ENCODE results near the gene TRIM9. TPM values are rescaled to one million over a fixed set of nuclear protein-coding genes. Genes with fewer than 3 reads are reported as not detected.

The TRIM9 gene
- total and polyA plus RNA-seq, 7 donors: 0.17 to 3.3 (median 1.1) TPM

DNA sequence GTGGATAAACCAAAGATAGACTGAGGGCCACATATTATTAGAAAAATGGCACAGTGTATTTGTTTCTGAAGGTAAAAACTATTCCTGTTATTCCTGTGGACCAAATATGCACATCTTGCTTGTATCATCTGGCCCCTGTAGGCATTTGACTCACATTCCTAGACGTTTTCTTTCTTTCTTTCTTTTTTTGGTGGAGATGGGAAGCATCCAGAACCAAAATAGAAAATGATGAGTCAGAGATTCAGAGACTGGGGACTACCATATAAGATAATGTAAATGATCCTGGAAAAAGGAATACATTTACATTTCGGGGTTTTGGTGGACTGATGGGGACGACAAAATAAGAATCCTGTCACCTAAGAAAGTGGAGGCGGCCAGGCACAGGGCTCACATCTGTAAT is 24.2 kb downstream of the TRIM9 start:
- Histone ChIP-seq H3K9me3 (no peaks in the 10 kb centered on the region), H3K36me3 (ENCODE audit: insufficient read depth in 1 of 2, low read depth in 1 of 2) (no peaks in the 10 kb centered on the region), H3K27me3 (ENCODE audit: insufficient read depth in 3 of 3, low read length in 2 of 3) (no peaks in the 10 kb centered on the region), H3K4me3 (no peak overlapping the region), H3K4me1 (no peaks in the 10 kb centered on the region), H3K27ac (no peak overlapping the region)
- TF ChIP-seq, protein P1, sequence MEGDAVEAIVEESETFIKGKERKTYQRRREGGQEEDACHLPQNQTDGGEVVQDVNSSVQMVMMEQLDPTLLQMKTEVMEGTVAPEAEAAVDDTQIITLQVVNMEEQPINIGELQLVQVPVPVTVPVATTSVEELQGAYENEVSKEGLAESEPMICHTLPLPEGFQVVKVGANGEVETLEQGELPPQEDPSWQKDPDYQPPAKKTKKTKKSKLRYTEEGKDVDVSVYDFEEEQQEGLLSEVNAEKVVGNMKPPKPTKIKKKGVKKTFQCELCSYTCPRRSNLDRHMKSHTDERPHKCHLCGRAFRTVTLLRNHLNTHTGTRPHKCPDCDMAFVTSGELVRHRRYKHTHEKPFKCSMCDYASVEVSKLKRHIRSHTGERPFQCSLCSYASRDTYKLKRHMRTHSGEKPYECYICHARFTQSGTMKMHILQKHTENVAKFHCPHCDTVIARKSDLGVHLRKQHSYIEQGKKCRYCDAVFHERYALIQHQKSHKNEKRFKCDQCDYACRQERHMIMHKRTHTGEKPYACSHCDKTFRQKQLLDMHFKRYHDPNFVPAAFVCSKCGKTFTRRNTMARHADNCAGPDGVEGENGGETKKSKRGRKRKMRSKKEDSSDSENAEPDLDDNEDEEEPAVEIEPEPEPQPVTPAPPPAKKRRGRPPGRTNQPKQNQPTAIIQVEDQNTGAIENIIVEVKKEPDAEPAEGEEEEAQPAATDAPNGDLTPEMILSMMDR (IDR thresholded peaks at IDR 0.05): no peak
- 77 to 80% (median 80%) methylated on average over 4 of the region's 4 CpGs for WGBS, 3 donors
- DNase-seq: no peak
- intact Hi-C loops (cut with DNase I): no loop called here
- no peak for ATAC-seq

DNA sequence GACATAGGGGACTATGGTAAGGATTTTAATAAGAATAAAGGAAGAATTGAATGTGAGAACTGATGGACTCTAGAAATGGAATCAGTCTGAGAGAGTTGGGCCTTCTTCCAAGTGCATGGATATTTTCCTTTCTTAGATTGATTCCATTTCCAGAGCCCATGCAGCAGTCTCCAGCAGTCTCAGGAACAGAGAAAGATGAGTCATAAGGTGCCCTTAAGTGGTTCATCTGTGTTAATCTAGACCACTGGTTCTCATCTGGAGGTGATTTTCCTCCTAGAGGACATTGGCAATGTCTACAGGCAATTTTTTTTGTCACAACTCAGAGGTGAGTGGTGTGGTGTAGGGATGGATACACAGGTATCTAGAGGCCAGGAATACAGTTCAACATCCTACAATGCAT is 25.9 kb downstream of the TRIM9 start:
- ATAC-seq (no peak), DNase-seq (no peak)
- H3K9me3 ChIP-seq: no peaks in the 10 kb centered on the region
- intact Hi-C loops (cut with DNase I): no loop called here
- no peaks in the 10 kb centered on the region for H3K36me3 ChIP-seq (ENCODE audit: insufficient read depth in 1 of 2, low read depth in 1 of 2)
- H3K4me3 ChIP-seq: no peak overlapping the region
- H3K27ac ChIP-seq: no peak overlapping the region
- TF ChIP-seq, protein P1 (IDR thresholded peaks at IDR 0.05): no peak
- no peaks in the 10 kb centered on the region for H3K4me1 ChIP-seq
- H3K27me3 ChIP-seq (ENCODE audit: insufficient read depth in 3 of 3, low read length in 2 of 3): no peaks in the 10 kb centered on the region

DNA sequence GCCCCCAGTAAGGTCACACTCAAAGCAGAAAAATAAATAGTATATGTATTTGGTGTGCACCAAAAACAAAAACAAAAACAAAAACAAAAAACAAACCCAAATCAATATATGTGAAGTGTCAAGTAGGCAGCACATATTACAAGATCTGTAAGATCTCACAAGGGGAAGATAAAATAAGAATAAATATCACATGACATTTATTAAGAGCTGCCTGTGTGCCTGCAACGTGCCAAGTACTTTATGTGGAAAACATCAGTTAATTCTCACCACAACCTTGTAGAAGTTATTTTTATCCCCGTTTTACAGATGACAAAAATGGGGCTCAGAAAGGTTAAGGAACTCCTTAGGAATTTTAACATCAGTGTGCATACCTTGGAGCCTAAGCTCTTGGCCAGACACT is 26.6 kb downstream of the TRIM9 start:
- TF ChIP-seq, protein P1 (IDR thresholded peaks at IDR 0.05): no peak
- ATAC-seq: no peak
- DNase-seq: no peak
- Histone ChIP-seq H3K36me3 (ENCODE audit: insufficient read depth in 1 of 2, low read depth in 1 of 2) (no peaks in the 10 kb centered on the region), H3K27ac (no peak overlapping the region), H3K9me3 (peaks cover 1% of the 10 kb centered on the region), H3K4me1 (no peaks in the 10 kb centered on the region), H3K4me3 (no peak overlapping the region), H3K27me3 (ENCODE audit: insufficient read depth in 3 of 3, low read length in 2 of 3) (no peaks in the 10 kb centered on the region)
- intact Hi-C loops (cut with DNase I): no loop called here
- WGBS, 3 donors: 60 to 77% (median 77%) methylated on average over 2 of the region's 2 CpGs

DNA sequence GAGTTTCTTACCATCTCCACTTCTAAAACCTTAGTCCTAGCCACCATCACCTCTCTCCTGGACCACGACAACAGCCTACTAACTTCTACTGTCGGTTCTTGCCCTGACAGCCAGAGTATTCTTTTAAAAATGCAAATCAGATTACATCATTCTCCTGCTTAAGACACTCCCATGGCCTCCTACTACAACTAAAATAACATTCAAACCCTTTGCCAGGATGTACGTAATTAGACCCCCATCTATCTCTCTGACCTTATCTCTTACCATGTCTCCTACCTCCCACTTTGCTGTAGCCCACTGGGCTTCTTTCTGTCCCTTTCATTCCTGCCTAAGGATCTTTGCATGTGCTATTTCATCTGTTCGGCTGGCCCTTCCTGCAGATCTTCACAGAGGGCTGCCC is 27.6 kb downstream of the TRIM9 start:
- TF ChIP-seq, protein P1 (IDR thresholded peaks at IDR 0.05): no peak

DNA sequence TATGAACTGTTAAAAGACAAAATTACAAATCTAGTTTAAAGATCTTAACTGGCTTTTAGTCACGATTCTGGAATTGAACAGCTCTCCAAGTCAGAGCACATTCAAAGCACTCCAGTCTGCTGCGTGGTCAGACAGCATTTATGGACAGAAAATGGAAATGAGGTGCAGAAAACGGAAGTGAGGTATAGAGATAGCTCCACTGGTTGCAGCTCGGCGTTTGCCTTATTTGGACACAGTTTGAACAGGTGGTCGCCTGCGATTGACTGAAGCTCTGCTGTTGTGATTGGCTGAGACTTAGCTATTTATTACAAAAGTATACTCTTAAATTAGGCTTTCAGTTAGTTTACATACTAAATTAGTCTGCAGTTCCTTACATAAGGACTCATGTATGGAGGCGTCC is 28.3 kb downstream of the TRIM9 start:
- Histone ChIP-seq H3K4me1 (no peaks in the 10 kb centered on the region), H3K9me3 (peaks cover 3% of the 10 kb centered on the region), H3K4me3 (no peak overlapping the region), H3K27ac (no peak overlapping the region), H3K36me3 (ENCODE audit: insufficient read depth in 1 of 2, low read depth in 1 of 2) (no peaks in the 10 kb centered on the region), H3K27me3 (ENCODE audit: insufficient read depth in 3 of 3, low read length in 2 of 3) (no peaks in the 10 kb centered on the region)
- no peak for ATAC-seq
- TF ChIP-seq, protein P1 (IDR thresholded peaks at IDR 0.05): no peak
- 71 to 85% (median 72%) methylated on average over 8 of the region's 8 CpGs for WGBS, 3 donors
- DNase-seq: no peak
- intact Hi-C loops (cut with DNase I): no loop called here

More for the DNA sequence above, 27.6 kb downstream of the TRIM9 start:
- Histone ChIP-seq H3K36me3 (ENCODE audit: insufficient read depth in 1 of 2, low read depth in 1 of 2) (no peaks in the 10 kb centered on the region), H3K9me3 (peaks cover 3% of the 10 kb centered on the region), H3K4me3 (no peak overlapping the region), H3K4me1 (no peaks in the 10 kb centered on the region), H3K27ac (no peak overlapping the region), H3K27me3 (ENCODE audit: insufficient read depth in 3 of 3, low read length in 2 of 3) (no peaks in the 10 kb centered on the region)
- WGBS, 3 donors: 67 to 85% (median 83%) methylated on average over 4 of the region's 4 CpGs
- ATAC-seq (no peak), DNase-seq (no peak)
- intact Hi-C loops (cut with DNase I): no loop called here
